ENCODE results near the gene U2AF1L4.

GRCh38 chr19:35727956-35728706, 17.1 kb downstream of the U2AF1L4 start:
- TF ChIP-seq CTCF (IDR thresholded peaks at IDR 0.05) (no peak), EZH2 (IDR thresholded peaks at IDR 0.05; ENCODE audit: borderline replicate concordance, insufficient read depth, low read depth, low read length, poor library complexity, severe bottlenecking) (no peak)
